HG02885 (cell line): Measurements from ENCODE around the gene FDX1.

Experiments
- ATAC-seq: cut with Tn5 transposase; IDR thresholded peaks from one replicate; pipeline ENCODE4 v1.9.1; 2021; ENCODE audit warnings: mild to moderate bottlenecking; ENCODE audit not compliant: unreplicated experiment, poor library complexity

The FDX1 gene

DNA sequence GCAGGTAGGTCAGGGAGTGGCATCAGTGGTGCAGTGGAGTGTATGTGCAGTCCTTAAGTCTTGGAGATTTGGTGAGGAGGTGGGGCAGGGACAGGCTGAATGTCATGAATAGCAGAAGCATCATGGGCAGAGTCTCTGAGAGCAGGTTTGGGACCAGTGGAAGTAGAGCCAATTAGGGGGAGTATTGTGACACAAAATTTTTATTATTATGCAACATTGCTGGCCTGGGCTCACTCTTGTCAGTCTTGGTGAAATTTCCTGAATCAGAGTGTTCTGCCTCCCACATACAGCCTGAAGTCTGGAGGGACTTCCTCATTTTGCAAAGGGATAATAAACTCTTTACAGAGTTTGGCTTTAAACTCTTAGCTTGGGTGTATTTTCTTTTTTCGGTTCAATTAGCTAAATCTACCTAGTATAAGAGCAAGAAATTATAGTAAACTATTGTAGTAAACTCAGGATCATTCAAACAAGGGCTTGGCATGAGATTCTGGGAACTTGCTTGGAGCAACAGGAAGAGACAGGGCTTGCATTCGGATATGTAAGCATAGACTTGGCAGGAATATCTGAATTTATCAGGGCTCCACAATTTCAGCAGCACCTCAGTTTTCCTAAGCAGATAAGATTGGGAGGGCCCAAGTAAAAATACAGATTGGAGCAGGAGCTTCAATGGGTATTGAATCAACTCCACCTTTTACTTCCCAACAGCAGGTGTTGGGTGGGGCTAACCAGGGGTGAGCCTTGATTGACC is 67.7 kb downstream of the FDX1 start:
- no peak for ATAC-seq

DNA sequence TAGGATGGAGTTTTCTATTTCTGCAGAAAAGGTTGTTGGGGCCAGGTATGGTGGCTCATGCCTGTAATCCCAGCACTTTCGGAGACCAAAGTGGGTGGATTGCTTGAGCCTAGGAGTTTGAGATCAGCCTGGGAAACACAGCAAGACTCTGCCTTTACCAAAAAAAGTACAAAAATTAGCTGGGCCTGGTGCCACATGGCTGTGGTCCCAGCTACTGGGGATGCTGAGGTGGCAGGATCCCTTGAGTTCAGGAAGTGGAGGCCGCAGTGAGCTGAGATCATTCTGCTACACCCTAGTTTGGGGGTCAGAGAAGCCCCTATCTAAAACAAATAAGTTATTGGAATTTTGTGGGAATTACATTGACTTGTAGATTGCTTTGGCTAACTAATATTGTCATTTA is 71.7 kb downstream of the FDX1 start:
- no peak for ATAC-seq

DNA sequence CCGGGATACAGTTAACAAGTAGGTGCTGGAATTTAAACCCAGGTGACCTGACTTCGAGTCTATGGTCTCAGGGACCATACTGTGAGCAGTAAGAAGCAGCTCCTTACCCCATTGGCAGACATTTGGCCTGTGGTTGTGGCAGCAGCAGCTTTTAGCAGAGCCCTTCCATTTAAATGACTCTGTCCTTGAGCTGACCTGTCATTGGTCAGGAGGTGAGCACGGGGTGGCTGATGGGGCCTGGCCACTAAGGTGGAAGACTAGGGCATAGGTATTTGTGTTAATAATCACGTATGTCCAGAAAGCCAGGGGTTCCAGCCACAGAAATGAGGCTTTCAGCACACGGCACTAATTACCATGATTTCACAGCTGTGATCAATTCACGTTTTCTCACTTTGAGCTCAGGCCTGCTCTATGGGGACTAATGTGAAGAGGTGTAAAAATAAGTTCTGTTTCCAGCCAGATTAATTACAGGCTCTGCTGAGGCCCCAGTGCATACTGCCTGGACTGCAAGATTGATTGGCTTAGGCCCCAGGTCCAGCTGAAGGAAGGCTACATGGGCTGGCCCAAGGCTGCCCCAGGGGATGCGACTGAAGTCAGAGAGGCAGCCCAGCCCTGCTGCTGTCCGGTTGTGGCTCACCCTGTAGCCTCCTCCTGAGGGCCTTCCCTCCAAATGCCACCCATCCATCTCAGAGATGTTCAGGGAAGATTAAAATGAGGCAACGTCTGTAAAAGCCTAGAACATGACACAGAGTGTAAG is 76.0 kb downstream of the FDX1 start:
- ATAC-seq = no peak

DNA sequence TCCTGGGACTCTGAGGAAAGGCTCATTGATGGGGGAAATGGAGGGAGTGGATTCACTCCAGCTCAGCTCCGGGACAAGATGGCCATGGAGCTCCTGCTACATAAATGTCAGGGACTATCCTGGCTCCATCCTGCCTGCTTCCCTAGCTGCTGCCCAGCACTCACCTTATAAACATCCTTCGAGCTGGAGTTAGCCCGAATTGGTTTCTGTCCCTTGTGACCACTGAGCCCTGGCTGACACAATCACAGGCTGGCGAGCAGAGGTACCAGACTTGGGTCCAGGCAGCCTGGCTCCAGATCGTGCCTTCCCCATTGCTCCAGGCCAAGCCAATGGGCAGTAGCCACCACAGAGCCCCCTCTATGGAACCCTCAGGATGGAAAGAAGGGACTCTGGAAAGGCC is 77.6 kb downstream of the FDX1 start:
- ATAC-seq = no peak

DNA sequence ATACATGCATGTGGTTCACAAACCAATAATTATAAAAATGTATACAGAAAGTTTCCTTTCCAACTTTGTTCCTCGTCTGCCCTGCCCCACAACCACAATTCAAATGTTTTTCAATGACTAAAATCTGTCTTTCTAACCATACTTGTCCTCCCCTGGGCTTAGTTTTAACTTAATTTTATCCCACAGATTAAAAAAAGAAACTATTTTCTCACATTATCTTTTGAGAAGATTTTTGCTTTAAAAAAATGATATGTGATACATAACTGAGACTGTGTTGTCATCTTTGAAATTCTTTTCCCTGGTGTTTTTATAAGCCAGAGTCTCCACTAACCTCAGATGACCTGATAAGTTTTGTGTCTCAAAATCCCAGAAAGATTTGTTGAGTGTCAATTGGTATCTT is 79.0 kb downstream of the FDX1 start:
- ATAC-seq = no peak

DNA sequence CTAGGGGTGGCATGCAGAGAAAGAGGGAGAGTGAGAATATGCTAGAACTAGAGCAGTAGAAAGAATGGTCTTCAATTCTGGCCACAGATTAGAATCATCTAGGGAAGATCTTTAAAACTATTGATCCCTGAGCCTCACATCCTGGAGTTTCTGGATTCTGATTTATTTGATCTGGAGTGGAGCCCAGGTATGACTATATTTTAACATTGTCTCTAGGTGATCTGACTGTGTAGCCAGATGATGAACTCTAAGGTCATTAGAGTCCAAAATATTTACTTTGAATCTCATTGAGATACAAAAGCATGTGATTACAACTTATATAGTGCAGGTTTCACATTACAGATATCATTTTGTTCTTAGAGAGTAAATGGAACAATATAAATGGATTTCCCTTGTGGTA is 79.7 kb downstream of the FDX1 start:
- ATAC-seq = no peak

DNA sequence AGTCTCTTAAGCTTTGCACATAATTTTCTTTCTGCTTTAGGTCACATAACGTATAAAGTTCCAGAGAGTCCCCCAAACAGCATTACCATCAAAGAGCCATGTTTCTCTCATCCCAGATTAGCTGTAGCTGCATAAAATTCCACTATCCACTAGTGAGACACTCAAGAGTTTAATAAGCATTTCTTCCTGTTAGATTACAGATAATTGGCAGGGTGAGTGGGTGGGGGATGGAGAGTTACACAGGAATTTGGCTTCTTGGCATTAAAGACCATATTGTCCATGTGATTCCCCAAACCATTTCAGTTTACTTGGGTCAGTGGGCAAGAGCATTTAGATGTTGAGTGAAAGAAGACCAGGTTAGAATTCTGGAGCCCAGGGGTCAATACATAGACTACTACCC is 82.3 kb downstream of the FDX1 start:
- no peak for ATAC-seq

DNA sequence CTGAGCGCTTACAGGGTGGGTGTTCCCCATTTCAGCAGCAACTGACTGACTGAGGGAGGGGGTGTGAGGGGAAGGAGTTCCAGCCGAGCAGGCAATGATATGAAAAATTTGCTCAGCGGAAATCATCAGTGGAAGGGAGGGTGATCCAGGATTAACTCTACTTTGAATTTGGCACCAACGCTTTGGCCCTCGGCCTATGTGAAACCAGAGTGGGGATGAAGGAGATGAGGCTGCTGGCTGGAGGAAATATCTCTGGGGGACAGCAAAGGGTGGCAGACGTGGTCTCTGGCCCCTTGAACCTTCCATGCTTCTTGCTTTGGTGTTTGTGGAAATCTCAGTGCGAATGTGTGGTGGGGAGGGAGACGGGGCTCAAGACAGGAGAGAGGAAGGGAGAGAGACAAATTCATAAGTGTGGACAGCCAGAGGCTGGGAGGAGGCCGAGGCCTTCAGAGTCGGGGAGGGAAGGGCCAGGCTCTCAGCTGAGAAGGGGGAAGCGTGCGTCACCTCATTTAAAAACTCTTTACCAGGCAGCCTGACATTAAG is 83.6 kb downstream of the FDX1 start:
- no peak for ATAC-seq

DNA sequence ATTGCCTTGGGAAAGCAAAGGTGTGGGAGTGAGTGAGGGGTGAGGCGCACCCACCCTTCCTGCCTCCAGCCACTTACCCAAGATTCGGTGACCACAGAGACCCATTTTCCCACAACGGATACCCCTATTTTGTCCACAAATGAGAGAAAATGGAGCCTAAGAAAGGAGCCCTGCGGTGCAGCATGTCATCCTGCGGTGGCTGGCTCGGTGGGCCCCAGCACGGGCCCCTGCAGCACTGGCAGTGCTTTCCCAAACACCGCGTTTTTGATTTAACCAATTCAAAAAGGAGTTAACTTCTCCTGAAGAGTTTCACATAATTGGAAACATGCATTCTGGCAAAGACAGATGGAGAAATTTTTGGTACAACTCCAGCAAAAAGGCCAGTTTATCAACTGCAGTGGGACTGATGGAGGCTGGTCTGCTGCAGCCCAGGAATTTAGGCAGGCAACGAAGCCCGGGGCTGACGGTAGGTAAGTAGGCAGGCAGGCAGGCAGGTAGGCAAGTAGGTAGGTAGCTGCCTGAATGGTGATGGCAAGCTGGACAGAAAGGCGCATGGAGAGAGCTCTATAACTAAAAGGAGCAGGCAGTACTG is 84.2 kb downstream of the FDX1 start:
- no peak for ATAC-seq
